ENCODE measurements around the gene CSTF2T.

Gene CSTF2T

GRCh38 chr10:51709324-51709972, 10.1 kb upstream of the CSTF2T start:
- Histone ChIP-seq H3K9me3 (ENCODE audit: low read length) (no peaks in the 10 kb centered on the region), H3K4me3 (ENCODE audit: low read length) (no peak overlapping the region), H3K36me3 (ENCODE audit: insufficient read depth, low read length) (no peaks in the 10 kb centered on the region), H3K27me3 (ENCODE audit: insufficient read depth, low read length) (no peaks in the 10 kb centered on the region), H3K4me1 (ENCODE audit: insufficient read depth, low read length) (no peaks in the 10 kb centered on the region), H2AFZ (ENCODE audit: low read depth, low read length) (no peak overlapping the region)

DNA sequence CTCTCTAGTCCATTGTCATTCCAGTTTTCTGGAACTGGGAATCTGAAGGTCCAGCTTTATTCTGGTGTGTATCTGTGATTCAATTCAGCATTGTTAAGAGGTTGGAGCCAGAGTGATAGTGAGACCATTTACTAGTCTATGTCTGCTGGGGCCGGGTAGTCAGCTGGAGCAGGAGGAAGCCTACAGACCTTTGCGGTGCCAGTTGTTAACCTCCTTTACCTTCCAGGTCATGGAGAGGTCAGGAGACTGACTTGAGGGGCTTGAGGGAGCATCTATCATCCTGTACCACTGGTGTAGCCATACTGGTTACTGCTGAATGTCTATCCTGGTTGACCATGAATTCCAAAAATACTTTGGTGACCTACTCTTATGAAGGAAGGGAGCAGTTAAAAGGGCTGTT, 9.2 kb upstream of the CSTF2T start:
- H2AFZ ChIP-seq (ENCODE audit: low read depth, low read length): no peak overlapping the region
- no peaks in the 10 kb centered on the region for H3K36me3 ChIP-seq (ENCODE audit: insufficient read depth, low read length)
- H3K4me3 ChIP-seq (ENCODE audit: low read length): no peak overlapping the region
- H3K4me1 ChIP-seq (ENCODE audit: insufficient read depth, low read length): no peaks in the 10 kb centered on the region
- no peaks in the 10 kb centered on the region for H3K9me3 ChIP-seq (ENCODE audit: low read length)
- no peaks in the 10 kb centered on the region for H3K27me3 ChIP-seq (ENCODE audit: insufficient read depth, low read length)

DNA sequence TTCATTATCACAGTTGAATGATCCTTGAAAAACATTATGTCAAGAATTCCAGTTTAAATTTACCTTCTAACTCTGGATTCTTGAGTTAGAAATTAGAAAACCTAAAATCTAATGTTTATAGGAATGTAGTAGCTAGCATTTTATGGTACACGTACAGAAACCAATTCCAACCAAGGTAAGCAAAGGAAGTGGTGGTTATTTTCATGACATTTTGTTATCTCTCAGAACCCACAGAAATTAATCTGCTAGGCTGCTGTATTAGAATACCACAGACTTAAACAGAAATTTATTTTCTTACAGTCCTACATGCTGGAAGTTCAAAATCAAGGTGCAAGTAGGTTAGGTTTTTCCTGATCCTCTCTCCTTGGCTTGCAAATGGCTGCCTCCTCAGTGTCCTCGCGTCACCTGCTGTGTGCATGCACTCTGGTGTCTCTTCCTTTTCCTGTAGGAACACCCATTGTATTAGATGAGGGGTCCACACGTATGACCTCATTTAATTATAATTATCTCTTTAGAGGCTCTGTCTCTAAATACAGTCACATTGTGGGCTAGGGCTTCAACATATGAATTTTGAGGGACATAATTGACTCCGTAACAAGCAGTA, 8.5 kb upstream of the CSTF2T start:
- no peak overlapping the region for H2AFZ ChIP-seq (ENCODE audit: low read depth, low read length)

GRCh38 chr10:51707392-51707791, 8.0 kb upstream of the CSTF2T start:
- Histone ChIP-seq H3K4me3 (ENCODE audit: low read length) (no peak overlapping the region), H3K9me3 (ENCODE audit: low read length) (no peaks in the 10 kb centered on the region), H3K27me3 (ENCODE audit: insufficient read depth, low read length) (no peaks in the 10 kb centered on the region), H2AFZ (ENCODE audit: low read depth, low read length) (no peak overlapping the region), H3K36me3 (ENCODE audit: insufficient read depth, low read length) (no peaks in the 10 kb centered on the region), H3K4me1 (ENCODE audit: insufficient read depth, low read length) (no peaks in the 10 kb centered on the region)

More for the DNA sequence above, 8.5 kb upstream of the CSTF2T start:
- Histone ChIP-seq H3K9me3 (ENCODE audit: low read length) (no peaks in the 10 kb centered on the region), H3K4me1 (ENCODE audit: insufficient read depth, low read length) (no peaks in the 10 kb centered on the region), H3K27me3 (ENCODE audit: insufficient read depth, low read length) (no peaks in the 10 kb centered on the region), H3K4me3 (ENCODE audit: low read length) (no peak overlapping the region), H3K36me3 (ENCODE audit: insufficient read depth, low read length) (no peaks in the 10 kb centered on the region)

DNA sequence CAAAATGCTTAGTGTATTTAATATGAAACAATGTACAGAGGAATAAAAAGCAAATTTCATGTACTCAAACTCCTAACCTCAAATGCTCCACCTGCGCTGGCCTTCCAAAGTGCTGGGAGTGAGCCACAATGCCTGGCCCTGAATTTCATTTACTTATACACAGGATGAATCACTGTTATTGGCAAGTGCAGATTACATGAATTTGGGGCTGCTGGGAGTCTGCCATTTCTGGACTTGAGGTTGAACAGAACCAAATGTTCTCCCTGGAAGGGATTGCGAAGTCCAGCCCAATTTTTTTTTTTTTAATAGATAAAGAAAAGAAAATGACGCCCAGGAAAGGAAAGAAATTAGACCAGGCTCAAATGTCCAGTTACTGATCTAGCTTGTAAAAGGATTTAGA, 6.8 kb upstream of the CSTF2T start:
- Histone ChIP-seq H2AFZ (ENCODE audit: low read depth, low read length) (no peak overlapping the region), H3K36me3 (ENCODE audit: insufficient read depth, low read length) (no peaks in the 10 kb centered on the region), H3K9me3 (ENCODE audit: low read length) (no peaks in the 10 kb centered on the region), H3K4me1 (ENCODE audit: insufficient read depth, low read length) (no peaks in the 10 kb centered on the region), H3K4me3 (ENCODE audit: low read length) (no peak overlapping the region), H3K27me3 (ENCODE audit: insufficient read depth, low read length) (no peaks in the 10 kb centered on the region)

- Histone ChIP-seq H3K4me1 (ENCODE audit: insufficient read depth, low read length) (no peaks in the 10 kb centered on the region), H3K4me3 (ENCODE audit: low read length) (no peak overlapping the region), H3K36me3 (ENCODE audit: insufficient read depth, low read length) (no peaks in the 10 kb centered on the region), H3K9me3 (ENCODE audit: low read length) (no peaks in the 10 kb centered on the region), H3K27me3 (ENCODE audit: insufficient read depth, low read length) (no peaks in the 10 kb centered on the region), H2AFZ (ENCODE audit: low read depth, low read length) (no peak overlapping the region)
Measured at GRCh38 chr10:51705774-51706173, 6.4 kb upstream of the CSTF2T start.

DNA sequence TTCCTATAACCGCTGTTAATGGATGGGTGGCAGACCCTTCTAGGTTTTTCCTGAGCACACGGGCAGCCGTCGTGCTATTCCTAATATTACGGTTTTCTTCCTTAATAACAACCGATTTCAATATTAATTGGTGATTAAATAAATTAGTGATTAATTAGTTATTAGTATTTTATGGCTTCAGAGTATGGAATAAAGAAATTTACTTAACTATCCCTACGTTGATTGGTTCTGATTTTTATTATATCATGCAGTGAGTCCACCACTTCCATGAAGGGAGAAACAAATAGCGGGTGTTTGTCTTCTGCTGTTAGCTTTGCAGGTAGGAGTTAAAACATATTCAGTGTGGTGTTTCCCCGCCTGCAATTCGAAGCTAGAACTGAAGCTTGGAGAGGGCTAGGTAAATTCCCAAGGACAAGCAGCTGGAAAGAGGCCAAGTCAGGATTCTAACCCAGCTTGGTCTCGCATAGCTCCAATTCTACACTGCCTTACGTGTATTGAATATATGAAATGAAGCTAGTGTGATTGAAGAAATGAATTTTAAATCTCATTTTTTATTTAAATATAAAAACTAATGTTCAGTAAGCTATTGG, 928 bp upstream of the CSTF2T start:
- Histone ChIP-seq H3K27me3 (ENCODE audit: insufficient read depth, low read length) (no peaks in the 10 kb centered on the region), H2AFZ (ENCODE audit: low read depth, low read length) (peak overlapping the region; percentile 55), H3K4me1 (ENCODE audit: insufficient read depth, low read length) (peaks cover 17% of the 10 kb centered on the region), H3K36me3 (ENCODE audit: insufficient read depth, low read length) (peaks cover 22% of the 10 kb centered on the region), H3K9me3 (ENCODE audit: low read length) (no peaks in the 10 kb centered on the region), H3K4me3 (ENCODE audit: low read length) (peak overlapping the region; percentile 85)

DNA sequence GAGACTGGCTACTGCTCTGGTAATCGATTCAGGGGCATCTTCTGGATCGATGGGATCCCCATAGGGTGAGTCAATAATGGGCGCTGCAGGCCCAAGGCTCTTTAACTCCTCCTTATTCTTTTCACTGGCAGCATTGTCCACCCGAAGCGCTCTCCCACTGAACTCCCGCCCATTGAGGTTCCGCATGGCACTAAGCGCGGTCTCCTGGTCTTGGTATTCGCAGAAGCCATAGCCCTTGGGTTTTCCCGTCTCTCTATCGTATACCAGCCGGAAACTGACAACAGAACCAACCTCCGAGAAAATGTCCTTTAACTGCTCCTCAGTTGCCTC, 285 bp downstream of the CSTF2T start:
- no peaks in the 10 kb centered on the region for H3K9me3 ChIP-seq (ENCODE audit: low read length)
- peak overlapping the region; percentile 55 for H2AFZ ChIP-seq (ENCODE audit: low read depth, low read length)
- no peaks in the 10 kb centered on the region for H3K27me3 ChIP-seq (ENCODE audit: insufficient read depth, low read length)
- H3K4me1 ChIP-seq (ENCODE audit: insufficient read depth, low read length): peaks cover 17% of the 10 kb centered on the region
- H3K4me3 ChIP-seq (ENCODE audit: low read length): peak overlapping the region; percentile 85
- H3K36me3 ChIP-seq (ENCODE audit: insufficient read depth, low read length): peaks cover 22% of the 10 kb centered on the region

DNA sequence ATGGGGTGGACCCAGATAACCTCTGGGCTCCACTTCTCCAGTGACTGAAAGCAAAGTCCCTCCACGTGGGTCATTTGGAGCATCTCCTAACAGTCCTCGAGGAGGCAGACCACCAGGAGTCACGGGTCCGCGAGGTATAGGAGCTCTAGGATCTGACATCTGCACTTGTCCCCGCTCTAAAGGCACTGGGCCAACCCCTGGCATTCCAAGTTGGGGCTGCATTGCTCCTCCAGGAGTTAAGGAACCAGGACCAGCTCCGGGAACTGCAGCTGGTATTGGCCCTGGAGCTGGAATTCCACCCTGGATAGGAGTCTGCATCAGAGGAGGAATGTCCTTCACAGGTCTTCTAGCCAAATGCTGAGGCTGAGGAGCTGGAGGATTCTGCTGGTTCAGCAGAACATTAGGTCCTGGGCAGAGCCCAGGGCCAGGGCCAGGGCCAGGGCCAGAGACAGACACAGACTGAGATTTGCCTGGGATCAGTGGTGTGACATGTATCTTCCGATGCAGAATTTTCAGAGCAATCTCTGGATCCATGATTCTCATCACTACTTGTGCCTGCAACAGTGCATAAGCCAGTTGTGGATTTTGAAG, 827 bp downstream of the CSTF2T start:
- H3K4me1 ChIP-seq (ENCODE audit: insufficient read depth, low read length): peaks cover 17% of the 10 kb centered on the region
- no peaks in the 10 kb centered on the region for H3K27me3 ChIP-seq (ENCODE audit: insufficient read depth, low read length)
- peak overlapping the region; percentile 85 for H3K4me3 ChIP-seq (ENCODE audit: low read length)
- peaks cover 22% of the 10 kb centered on the region for H3K36me3 ChIP-seq (ENCODE audit: insufficient read depth, low read length)
- H3K9me3 ChIP-seq (ENCODE audit: low read length): no peaks in the 10 kb centered on the region
- peak overlapping the region; percentile 55 for H2AFZ ChIP-seq (ENCODE audit: low read depth, low read length)

DNA sequence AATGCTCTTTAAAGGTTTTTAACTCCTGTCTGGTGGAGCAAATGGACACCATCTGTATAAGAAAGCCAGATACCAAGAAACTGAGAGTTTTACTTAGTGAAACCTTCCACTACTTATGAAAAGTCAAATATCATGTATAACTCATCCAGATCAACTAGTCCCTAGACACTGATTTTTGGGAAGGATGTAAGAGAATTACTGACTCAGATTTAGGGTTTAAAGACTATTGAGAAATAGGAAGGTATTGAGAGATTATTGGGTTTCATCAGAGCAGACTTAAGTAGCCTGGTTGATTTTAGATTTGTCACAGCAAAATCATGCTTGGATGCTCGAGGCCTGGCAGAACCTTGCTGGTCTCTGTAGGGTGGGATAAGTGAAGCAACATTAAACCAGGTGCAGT, 3.1 kb downstream of the CSTF2T start:
- Histone ChIP-seq H3K4me1 (ENCODE audit: insufficient read depth, low read length) (peaks cover 17% of the 10 kb centered on the region), H3K36me3 (ENCODE audit: insufficient read depth, low read length) (peaks cover 22% of the 10 kb centered on the region), H3K27me3 (ENCODE audit: insufficient read depth, low read length) (no peaks in the 10 kb centered on the region), H3K9me3 (ENCODE audit: low read length) (no peaks in the 10 kb centered on the region), H3K4me3 (ENCODE audit: low read length) (no peak overlapping the region), H2AFZ (ENCODE audit: low read depth, low read length) (no peak overlapping the region)

DNA sequence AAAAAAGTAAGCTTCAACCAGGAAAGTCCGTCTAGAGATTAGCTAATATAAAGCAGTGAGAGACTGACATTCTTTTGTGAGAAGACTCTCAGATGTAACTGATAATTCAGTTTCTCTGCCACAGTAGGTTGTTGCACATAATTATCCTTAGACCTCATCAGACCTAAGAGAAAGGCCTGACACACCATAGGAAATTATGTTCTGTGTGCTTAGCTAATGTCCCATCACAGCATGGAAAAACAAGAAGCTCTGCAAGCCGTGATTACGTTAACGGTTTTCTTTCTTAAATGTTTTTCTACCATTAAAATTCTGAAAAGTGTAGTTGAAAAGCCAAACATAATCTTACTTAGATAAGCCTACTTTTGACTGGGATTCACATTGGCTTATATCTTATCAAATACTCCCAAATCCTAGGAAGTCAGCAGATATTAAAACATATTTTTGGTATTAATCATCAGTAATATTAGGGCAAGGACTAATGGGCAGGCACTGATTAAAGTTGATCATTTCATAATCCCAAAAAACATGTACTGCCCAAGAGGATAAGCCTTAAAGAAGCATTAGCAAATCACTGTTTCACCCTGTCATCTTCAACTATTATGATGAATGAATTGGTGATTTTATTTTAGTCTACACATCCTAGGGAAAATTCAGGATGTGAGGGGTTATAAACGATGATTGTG, 5.2 kb downstream of the CSTF2T start:
- Histone ChIP-seq H3K36me3 (ENCODE audit: insufficient read depth, low read length) (peaks cover 22% of the 10 kb centered on the region), H3K27me3 (ENCODE audit: insufficient read depth, low read length) (no peaks in the 10 kb centered on the region), H3K4me1 (ENCODE audit: insufficient read depth, low read length) (peaks cover 17% of the 10 kb centered on the region), H3K9me3 (ENCODE audit: low read length) (no peaks in the 10 kb centered on the region), H2AFZ (ENCODE audit: low read depth, low read length) (no peak overlapping the region), H3K4me3 (ENCODE audit: low read length) (no peak overlapping the region)

DNA sequence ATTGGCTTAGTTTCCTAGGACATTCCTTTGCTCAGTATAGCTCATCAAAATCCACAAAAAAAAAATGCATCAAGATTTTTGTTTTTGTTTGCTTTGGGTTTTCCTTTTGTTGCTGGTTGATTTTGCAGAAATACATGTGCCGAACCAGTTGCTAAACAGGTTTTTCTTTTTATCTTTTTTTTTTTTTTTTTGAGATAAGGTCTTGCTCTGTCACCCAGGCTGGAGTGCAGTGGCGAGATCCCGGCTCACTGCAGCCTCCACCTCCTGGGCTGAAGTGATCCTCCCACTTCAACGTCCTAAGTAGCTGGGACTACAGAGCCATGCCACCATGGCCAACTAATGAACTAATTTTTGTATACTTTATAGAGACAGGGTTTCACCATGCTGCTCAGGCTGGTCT, 8.3 kb downstream of the CSTF2T start:
- no peak overlapping the region for H2AFZ ChIP-seq (ENCODE audit: low read depth, low read length)
- peaks cover under 1% of the 10 kb centered on the region for H3K36me3 ChIP-seq (ENCODE audit: insufficient read depth, low read length)
- H3K27me3 ChIP-seq (ENCODE audit: insufficient read depth, low read length): no peaks in the 10 kb centered on the region
- no peak overlapping the region for H3K4me3 ChIP-seq (ENCODE audit: low read length)
- no peaks in the 10 kb centered on the region for H3K9me3 ChIP-seq (ENCODE audit: low read length)
- H3K4me1 ChIP-seq (ENCODE audit: insufficient read depth, low read length): no peaks in the 10 kb centered on the region

DNA sequence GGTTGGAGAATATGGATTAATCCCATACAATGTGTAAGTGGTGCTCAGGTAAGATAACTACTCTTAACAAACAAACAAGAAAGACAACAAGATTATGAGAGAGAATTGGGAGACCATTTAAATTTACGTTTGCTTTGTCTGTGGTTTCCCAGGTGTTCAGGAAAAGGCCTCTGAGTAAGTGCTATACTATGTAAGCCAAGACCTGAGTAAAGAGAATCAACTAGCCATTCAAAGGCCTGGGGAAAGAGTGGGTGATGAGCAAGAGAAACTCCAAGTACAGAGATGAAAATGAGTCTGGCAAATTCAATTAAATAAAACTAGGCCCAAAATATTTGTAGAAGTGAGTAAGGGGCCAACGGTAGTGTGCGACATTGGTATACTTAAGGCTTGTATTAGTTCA, 9.9 kb downstream of the CSTF2T start:
- no peaks in the 10 kb centered on the region for H3K36me3 ChIP-seq (ENCODE audit: insufficient read depth, low read length)
- H3K27me3 ChIP-seq (ENCODE audit: insufficient read depth, low read length): no peaks in the 10 kb centered on the region
- H3K4me1 ChIP-seq (ENCODE audit: insufficient read depth, low read length): no peaks in the 10 kb centered on the region
- no peak overlapping the region for H3K4me3 ChIP-seq (ENCODE audit: low read length)
- no peaks in the 10 kb centered on the region for H3K9me3 ChIP-seq (ENCODE audit: low read length)
- H2AFZ ChIP-seq (ENCODE audit: low read depth, low read length): no peak overlapping the region
